Endothelial cell of umbilical vein (primary cell): ENCODE measurements around the gene SHISA5. TPM values are rescaled to one million over a fixed set of nuclear protein-coding genes. Genes with fewer than 3 reads are reported as not detected.

Experiments used
- BruUV-seq: library from RNA; stranded (reverse); fragments of 400-500 nt; replicated peaks from 2 replicates; lab custom pipeline; 2021; lab: Mats Ljungman, UMichigan
- CTCF ChIA-PET: fragments of 300-600, 350-600 bp; sonication (Branson Sonifier 250); formaldehyde crosslinking; loops from one replicate; lab custom pipeline; 2021; ENCODE audit warnings: antibody characterized with exemption, inconsistent platforms; lab: Charles Lee
- POLR2A ChIA-PET: fragments of 300-600, 350-600 bp; sonication (Branson Sonifier 250); formaldehyde crosslinking; loops from one replicate; lab custom pipeline; 2021; ENCODE audit warnings: antibody characterized with exemption, inconsistent platforms; lab: Charles Lee
- DNase-seq: peaks from one replicate; pipeline ENCODE4 v3.0.0-alpha.2; 2011; ENCODE audit warnings: low read depth, low spot score
- FAIRE-seq: peaks from 2 replicates; lab custom pipeline; 2011; peaks lifted over from hg19 to GRCh38; lab: Jason Lieb, UNC
- H2AFZ ChIP-seq: 2 replicates; pipeline ENCODE4 v1.6.0; 2012; ENCODE audit warnings: low read depth, low read length, control low read depth, inconsistent platforms
- H3K27ac ChIP-seq: 2 replicates; pipeline ENCODE4 v1.5.1; 2011; ENCODE audit warnings: low read depth, mild to moderate bottlenecking, control low read depth, low read length, moderate library complexity; ENCODE audit not compliant: insufficient read depth
- H3K27me3 ChIP-seq, 2 experiments: 2 replicates each; pipeline versions ENCODE4 v1.6.0 to v1.6.1; 2011; ENCODE audit warnings: low read length in 2 of 2, mixed read lengths in 1 of 2; ENCODE audit not compliant: control insufficient read depth in 2 of 2, insufficient read depth in 2 of 2
- H3K36me3 ChIP-seq, 2 experiments: 2 replicates in 1 of 2; 3 replicates in 1 of 2; pipeline ENCODE4 v1.5.1; 2011; ENCODE audit warnings: low read length in 2 of 2, mild to moderate bottlenecking in 1 of 2, moderate library complexity in 1 of 2; ENCODE audit not compliant: control insufficient read depth in 2 of 2, insufficient read depth in 2 of 2; ENCODE audit errors: extremely low read depth in 1 of 2
- H3K4me1 ChIP-seq: 3 replicates; pipeline ENCODE4 v1.5.1; 2011; ENCODE audit warnings: mild to moderate bottlenecking, low read length; ENCODE audit not compliant: control insufficient read depth, insufficient read depth; ENCODE audit errors: extremely low read depth
- H3K4me2 ChIP-seq: 2 replicates; pipeline ENCODE4 v1.6.1; 2011; ENCODE audit warnings: low read length, control low read depth, mixed read lengths; ENCODE audit not compliant: insufficient read depth
- H3K4me3 ChIP-seq, 3 experiments: fragments of 200-600 bp in 1 of 3; sonication (generic), shearing (Covaris generic) in 1 of 3; replicated peaks in 1 of 3; 2 replicates each; pipeline ENCODE4 v1.5.1; 2011 to 2016; ENCODE audit warnings: control low read depth in 3 of 3, low read length in 3 of 3, mild to moderate bottlenecking in 2 of 3, inconsistent platforms in 1 of 3, low read depth in 1 of 3, moderate library complexity in 1 of 3; ENCODE audit not compliant: insufficient read depth in 1 of 3
- H3K79me2 ChIP-seq: 2 replicates; pipeline ENCODE4 v1.6.0; 2012; ENCODE audit warnings: low read length, inconsistent platforms; ENCODE audit not compliant: control insufficient read depth, insufficient read depth
- H3K9ac ChIP-seq: replicated peaks from 2 replicates; pipeline ENCODE3; 2011; ENCODE audit warnings: low read length, control low read depth; ENCODE audit not compliant: insufficient read depth; ENCODE audit errors: extremely low read depth
- H3K9me1 ChIP-seq: replicated peaks from 3 replicates; pipeline ENCODE4 v1.6.0; 2011; ENCODE audit warnings: mild to moderate bottlenecking, low read length; ENCODE audit not compliant: control insufficient read depth, insufficient read depth; ENCODE audit errors: extremely low read depth
- H3K9me3 ChIP-seq: replicated peaks from 2 replicates; pipeline ENCODE4 v1.5.1; 2012; ENCODE audit warnings: low read length, inconsistent platforms; ENCODE audit not compliant: control insufficient read depth, insufficient read depth
- H4K20me1 ChIP-seq: replicated peaks from 2 replicates; pipeline ENCODE3; 2011; ENCODE audit warnings: mild to moderate bottlenecking, low read length; ENCODE audit not compliant: control insufficient read depth, insufficient read depth; ENCODE audit errors: extremely low read depth
- CTCF ChIP-seq, 2 donors: IDR thresholded peaks; 1 replicate in 1 of 2; 2 replicates in 1 of 2; pipeline ENCODE4 v1.5.1; 2011; ENCODE audit warnings: low read length in 2 of 2, mild to moderate bottlenecking in 2 of 2, moderate library complexity in 2 of 2, control low read depth in 1 of 2, inconsistent platforms in 1 of 2, low read depth in 1 of 2; ENCODE audit not compliant: insufficient read depth in 1 of 2; ENCODE audit errors: extremely low read depth in 1 of 2
- EZH2 ChIP-seq: IDR thresholded peaks from 2 replicates; pipeline ENCODE4 v1.6.1; 2012; ENCODE audit warnings: borderline replicate concordance, low read depth, mild to moderate bottlenecking, moderate library complexity, low read length, inconsistent platforms; ENCODE audit not compliant: severe bottlenecking
- FOS ChIP-seq: IDR thresholded peaks from 2 replicates; pipeline ENCODE4 v1.6.1; 2011; ENCODE audit warnings: mild to moderate bottlenecking, low read length, moderate library complexity, borderline replicate concordance; ENCODE audit not compliant: insufficient read depth
- GATA2 ChIP-seq: IDR thresholded peaks from 2 replicates; pipeline ENCODE4 v1.7.0; 2011; ENCODE audit warnings: low read depth, mild to moderate bottlenecking, moderate library complexity, mixed read lengths, low read length; ENCODE audit not compliant: insufficient read length, insufficient read depth
- JUN ChIP-seq: IDR thresholded peaks from 2 replicates; pipeline ENCODE4 v1.6.1; 2011; ENCODE audit warnings: borderline replicate concordance, low read depth; ENCODE audit not compliant: insufficient read length, insufficient read depth
- MAX ChIP-seq: IDR thresholded peaks from 2 replicates; pipeline ENCODE4 v1.6.1; 2011; ENCODE audit not compliant: insufficient read depth, insufficient read length
- MYC ChIP-seq: IDR thresholded peaks from one replicate; pipeline ENCODE4 v1.6.1; 2011; ENCODE audit warnings: mild to moderate bottlenecking, low read depth, low read length
- POLR2A ChIP-seq: IDR thresholded peaks from 2 replicates; pipeline ENCODE4 v1.6.1; 2012; ENCODE audit warnings: low read depth, mild to moderate bottlenecking, control low read depth, low read length
- POLR2AphosphoS5 ChIP-seq: IDR thresholded peaks from 2 replicates; pipeline ENCODE4 v1.6.1; 2012; ENCODE audit warnings: low read depth, mild to moderate bottlenecking, control low read depth, low read length, moderate library complexity; ENCODE audit not compliant: insufficient read depth
- dilution Hi-C: fragments of 300-500 bp; cut with MboI; formaldehyde crosslinking; loops from one replicate; pipeline ENCODE4 v1.15.0; 2019; ENCODE audit warnings: low sequenced_read_pairs; ENCODE audit not compliant: extremely low pct_ligation_motif_present
- intact Hi-C: fragments of 100-400 bp; cut with micrococcal nuclease; formaldehyde crosslinking; loops from one replicate; pipeline ENCODE4 v1.10.0; 2022
- polyA plus RNA-seq, 4 experiments: library from polyadenylated mRNA; depleted of rRNA in 3 of 4; stranded (reverse) in 3 of 4; unstranded in 1 of 4; fragments of >200 nt; gene quantifications; 2 replicates each; pipeline versions ENCODE4 v1.2.1 to v1.2.3, GENCODE V29; 2011 to 2012; ENCODE audit warnings: missing spikeins in 1 of 4
- total RNA-seq: library from RNA; stranded (reverse); gene quantifications from 2 replicates; pipeline ENCODE4 v1.2.3, GENCODE V29; 2021

SHISA5 gene
- total and polyA plus RNA-seq, 2 donors (not counting 3 experiments of a cell fraction or from before 2014, with no cell fraction given) = 205 to 320 TPM

GRCh38 chr3:48423241-48423882 is 80.6 kb downstream of the SHISA5 start:
- H3K4me1 ChIP-seq = peaks cover 4% of the 10 kb centered on the region
- no peak overlapping the region for H3K4me2 ChIP-seq
- H3K9ac ChIP-seq = no peak overlapping the region
- TF ChIP-seq CTCF (IDR thresholded peaks at IDR 0.05; ENCODE audit: extremely low read depth in 1 of 2, insufficient read depth in 1 of 2, low read depth in 1 of 2, low read length in 2 of 2) (no peak), MAX (no peak), JUN (no peak), POLR2AphosphoS5 (no peak), EZH2 (no peak), GATA2 (no peak), MYC (no peak), FOS (no peak), POLR2A (no peak)
- intact Hi-C loops (no loop called here), dilution Hi-C loops (no loop called here)
- CTCF ChIA-PET = interaction anchor here (1.1 to 2.9 kb wide), 6 partner anchors 11 to 23 kb away, joined by 3 to 39 read pairs (median 4); partner anchors contain the start of genes CCDC51 and TMA7
- no peaks in the 10 kb centered on the region for H3K27me3 ChIP-seq
- H3K27ac ChIP-seq = no peak overlapping the region
- H2AFZ ChIP-seq = no peak overlapping the region
- no peaks in the 10 kb centered on the region for H4K20me1 ChIP-seq
- H3K79me2 ChIP-seq = no peaks in the 10 kb centered on the region
- peaks cover 0 to 5% of the 10 kb centered on the region in 2 experiments for H3K36me3 ChIP-seq
- no TSS peak for BruUV-seq
- no peak for DNase-seq
- no peak for FAIRE-seq
- POLR2A ChIA-PET = interaction anchor here (0.5 kb wide), 1 partner anchor 218 kb away, joined by 5 read pairs; no protein-coding TSS in a partner anchor
- no peaks in the 10 kb centered on the region for H3K9me3 ChIP-seq
- no peaks in the 10 kb centered on the region for H3K9me1 ChIP-seq
- H3K4me3 ChIP-seq = no peak overlapping the region
